Neural progenitor cell (in vitro differentiated cells): ENCODE data around the gene TENM3.

Experiments
- EZH2phosphoT487 ChIP-seq: fragments of 200-600 bp; sonication (generic); IDR thresholded peaks from 2 replicates; pipeline ENCODE4 v1.6.1; 2017; ENCODE audit warnings: antibody characterized with exemption
- TF ChIP-seq, protein P1 (sequence below): fragments of 200-600 bp; sonication (generic); IDR thresholded peaks from 2 replicates; pipeline ENCODE4 v1.5.1; 2017; ENCODE audit warnings: antibody characterized with exemption, mild to moderate bottlenecking

DNA sequence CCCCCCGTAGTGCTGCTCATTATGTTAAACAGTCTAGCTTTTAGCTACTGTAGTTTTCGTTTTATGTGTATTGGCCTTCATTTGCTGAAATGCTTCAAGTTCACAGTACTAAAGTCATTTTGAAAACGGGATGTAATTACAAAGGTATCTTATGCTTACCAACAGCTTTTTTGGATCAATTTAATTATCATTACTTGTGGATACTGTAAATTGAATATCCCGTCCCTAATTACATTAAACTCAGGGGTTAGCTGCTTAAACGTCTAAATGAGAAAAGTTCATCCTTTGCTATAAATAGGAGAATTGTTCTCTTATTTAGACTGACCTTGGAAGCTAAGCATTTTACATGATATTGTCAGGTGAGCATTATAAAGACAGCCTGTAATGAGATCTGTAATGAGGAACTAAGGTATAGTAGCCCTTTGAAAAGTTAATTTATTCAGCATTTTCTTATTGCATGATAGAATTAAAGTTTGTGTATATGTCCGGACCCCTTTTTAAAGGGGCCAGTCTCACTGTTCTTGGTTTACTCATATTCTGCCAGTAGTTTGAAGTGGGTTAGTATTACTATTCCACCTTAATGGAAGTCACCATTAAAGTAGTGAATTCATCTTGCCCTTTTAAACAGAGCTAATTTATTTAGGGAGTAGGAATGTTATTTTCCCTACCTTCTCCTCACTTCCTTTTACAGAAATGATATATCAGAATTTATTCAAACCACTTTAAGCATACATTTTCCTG, 252.6 kb downstream of the TENM3 start:
- TF ChIP-seq, protein P1, sequence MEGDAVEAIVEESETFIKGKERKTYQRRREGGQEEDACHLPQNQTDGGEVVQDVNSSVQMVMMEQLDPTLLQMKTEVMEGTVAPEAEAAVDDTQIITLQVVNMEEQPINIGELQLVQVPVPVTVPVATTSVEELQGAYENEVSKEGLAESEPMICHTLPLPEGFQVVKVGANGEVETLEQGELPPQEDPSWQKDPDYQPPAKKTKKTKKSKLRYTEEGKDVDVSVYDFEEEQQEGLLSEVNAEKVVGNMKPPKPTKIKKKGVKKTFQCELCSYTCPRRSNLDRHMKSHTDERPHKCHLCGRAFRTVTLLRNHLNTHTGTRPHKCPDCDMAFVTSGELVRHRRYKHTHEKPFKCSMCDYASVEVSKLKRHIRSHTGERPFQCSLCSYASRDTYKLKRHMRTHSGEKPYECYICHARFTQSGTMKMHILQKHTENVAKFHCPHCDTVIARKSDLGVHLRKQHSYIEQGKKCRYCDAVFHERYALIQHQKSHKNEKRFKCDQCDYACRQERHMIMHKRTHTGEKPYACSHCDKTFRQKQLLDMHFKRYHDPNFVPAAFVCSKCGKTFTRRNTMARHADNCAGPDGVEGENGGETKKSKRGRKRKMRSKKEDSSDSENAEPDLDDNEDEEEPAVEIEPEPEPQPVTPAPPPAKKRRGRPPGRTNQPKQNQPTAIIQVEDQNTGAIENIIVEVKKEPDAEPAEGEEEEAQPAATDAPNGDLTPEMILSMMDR = no peak
- no peak for TF ChIP-seq EZH2phosphoT487
